NCI-H2171 (cell line): ENCODE data around the gene TAF1A.

Experiments
- DNase-seq: peaks from one replicate; lab custom pipeline; 2025; lab: John Stamatoyannopoulos, UW

TAF1A gene

DNA sequence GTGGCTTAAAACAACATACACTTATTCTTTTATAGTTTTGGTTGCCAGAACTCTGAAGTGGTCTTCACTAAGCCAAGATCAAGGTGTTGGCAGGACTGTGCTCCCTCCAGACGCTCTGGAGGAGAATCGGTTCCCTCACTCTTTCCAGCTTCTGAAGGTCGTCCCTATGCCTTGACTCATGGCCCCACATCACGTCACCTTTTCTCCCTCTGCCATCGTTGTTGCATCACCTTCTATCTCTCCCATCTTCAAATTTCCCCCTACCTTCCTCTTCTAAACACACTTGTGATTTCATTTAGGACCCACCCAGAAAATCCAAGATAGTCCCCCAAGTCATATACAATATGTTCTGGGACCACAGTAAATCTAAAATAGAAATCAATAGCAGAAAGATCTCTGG, 54.3 kb downstream of the TAF1A start:
- DNase-seq, result no peak

GRCh38 chr1:222530852-222531251, 58.9 kb downstream of the TAF1A start:
- no peak for DNase-seq

GRCh38 chr1:222529916-222530315, 59.8 kb downstream of the TAF1A start:
- DNase-seq, result no peak

- DNase-seq, result no peak
These were observed 60.6 kb downstream of the TAF1A start for GRCh38 chr1:222529181-222529580.

GRCh38 chr1:222525951-222526350, 63.8 kb downstream of the TAF1A start:
- no peak for DNase-seq

- DNase-seq, result no peak
These were observed 65.9 kb downstream of the TAF1A start for GRCh38 chr1:222523852-222524251.

- no peak for DNase-seq
These were observed 67.4 kb downstream of the TAF1A start for GRCh38 chr1:222522105-222522915.

DNA sequence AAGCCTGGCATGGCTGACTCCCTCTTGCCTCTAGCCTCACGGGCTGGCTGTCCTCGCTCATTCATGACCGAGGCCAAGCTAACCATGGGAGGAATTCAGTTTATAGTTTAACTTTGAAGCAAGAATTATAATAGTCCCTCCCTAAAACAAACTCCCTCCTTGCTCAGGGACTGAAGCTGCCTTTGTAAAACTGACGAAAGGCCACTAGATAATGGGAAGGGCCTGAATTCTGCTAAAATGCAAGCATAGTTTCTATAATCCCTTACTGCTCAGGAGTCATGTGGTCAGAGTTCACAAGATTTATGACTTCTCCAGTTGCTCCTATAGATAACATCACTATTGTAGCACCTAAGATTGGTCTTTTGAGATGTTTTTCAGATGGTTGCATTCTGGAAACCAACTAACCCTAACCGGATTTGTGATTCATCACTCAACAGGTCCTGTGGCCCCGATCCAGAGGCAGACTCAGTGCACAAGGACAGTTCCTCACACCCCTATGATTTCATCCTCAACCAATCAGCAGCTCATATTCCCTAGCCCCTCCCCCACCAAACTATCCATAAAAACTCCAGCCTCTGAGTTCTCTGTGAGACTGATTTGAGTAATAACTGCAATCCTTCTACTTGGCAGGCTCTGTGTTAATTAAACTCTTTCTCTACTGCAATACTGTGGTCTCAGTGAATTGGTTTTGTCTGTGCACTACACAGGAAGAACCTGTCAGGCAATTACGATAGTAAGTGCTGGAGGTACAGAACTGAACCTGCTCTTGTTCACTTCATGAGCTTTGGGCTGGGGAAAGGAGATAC, 68.2 kb downstream of the TAF1A start:
- no peak for DNase-seq
